ENCODE results near the gene TRAT1.

- TF ChIP-seq RFX5 (IDR thresholded peaks at IDR 0.05; ENCODE audit: low read depth, low read length): no peak
- TF ChIP-seq CHD2 (IDR thresholded peaks at IDR 0.05; ENCODE audit: low read depth, low read length): no peak
- TF ChIP-seq POLR2AphosphoS5 (IDR thresholded peaks at IDR 0.05; ENCODE audit: control insufficient read depth, insufficient read depth, low read depth, low read length): no peak
- no peak for TF ChIP-seq ZNF274 (IDR thresholded peaks at IDR 0.05; ENCODE audit: borderline replicate concordance, low read depth, low read length)
- no peak for TF ChIP-seq BACH1 (tag; IDR thresholded peaks at IDR 0.05)
- no peak for TF ChIP-seq FOXP1 (CRISPR knock-in tag; IDR thresholded peaks at IDR 0.05)
- TF ChIP-seq ZNF282 (CRISPR knock-in tag; IDR thresholded peaks at IDR 0.05): no peak
- no peak for TF ChIP-seq STAT6 (CRISPR knock-in tag; IDR thresholded peaks at IDR 0.05)
- TF ChIP-seq MTA2 (IDR thresholded peaks at IDR 0.05; ENCODE audit: low read depth): no peak
- TF ChIP-seq ZNF444 (CRISPR knock-in tag; IDR thresholded peaks at IDR 0.05): no peak
- TF ChIP-seq JUN (IDR thresholded peaks at IDR 0.05; ENCODE audit: borderline replicate concordance, low read depth, low read length): no peak
- no peak for TF ChIP-seq JUN (CRISPR knock-in tag; IDR thresholded peaks at IDR 0.05; ENCODE audit: borderline replicate concordance)
- no peak for TF ChIP-seq CTCF (IDR thresholded peaks at IDR 0.05 in 2 of 3, conservative IDR thresholded peaks at IDR 0.05 in 1 of 3; ENCODE audit: insufficient read depth in 2 of 3, low read depth in 1 of 3, low read length in 3 of 3)
- no peak for TF ChIP-seq FOXK2 (conservative IDR thresholded peaks at IDR 0.05 in 1 of 2, IDR thresholded peaks at IDR 0.05 in 1 of 2; ENCODE audit: low read depth in 2 of 2)
- TF ChIP-seq MAFK (IDR thresholded peaks at IDR 0.05; ENCODE audit: low read length): no peak
Measured at GRCh38 chr3:108847187-108847586, 24.6 kb downstream of the TRAT1 start.
